SU-DHL-6 (cell line): ENCODE results near the gene MON2.

Experiments
- H2AFZ ChIP-seq: fragments of 200-600 bp; sonication (generic); 2 replicates; pipeline ENCODE4 v1.6.1; 2014; ENCODE audit warnings: low read depth, mild to moderate bottlenecking, moderate library complexity, mixed read lengths, antibody characterized with exemption, low read length; ENCODE audit not compliant: severe bottlenecking
- H3F3A ChIP-seq: fragments of 200-600 bp; shearing (Covaris generic); 2 replicates; pipeline ENCODE4 v1.6.0; 2016; ENCODE audit warnings: antibody characterized with exemption, mild to moderate bottlenecking; ENCODE audit not compliant: insufficient read depth
- H3K27ac ChIP-seq: fragments of 200-600 bp; sonication (generic); 2 replicates; pipeline ENCODE4 v1.5.1; 2016; ENCODE audit warnings: low read depth, mild to moderate bottlenecking, low read length, moderate library complexity, mixed read lengths
- H3K27me3 ChIP-seq: fragments of 200-600 bp; sonication (generic), shearing (Covaris generic); 2 replicates; pipeline ENCODE4 v1.6.0; 2014; ENCODE audit warnings: mild to moderate bottlenecking, low read length
- H3K36me3 ChIP-seq: fragments of 200-600 bp; sonication (generic); 2 replicates; pipeline ENCODE4 v1.6.1; 2014; ENCODE audit warnings: mild to moderate bottlenecking, low read length, mixed read lengths
- H3K4me2 ChIP-seq: fragments of 300-600, 200-600 bp; shearing (Covaris generic), sonication (generic); 2 replicates; pipeline ENCODE4 v1.6.0; 2014; ENCODE audit warnings: low read length, low read depth, mild to moderate bottlenecking; ENCODE audit not compliant: poor library complexity, severe bottlenecking
- H3K4me3 ChIP-seq: fragments of 200-600 bp; sonication (generic); 2 replicates; pipeline ENCODE4 v1.5.1; 2014; ENCODE audit warnings: antibody characterized with exemption, low read length, mild to moderate bottlenecking, mixed read lengths; ENCODE audit not compliant: insufficient read depth, poor library complexity, severe bottlenecking
- H3K79me2 ChIP-seq: fragments of 200-600 bp; sonication (generic); 2 replicates; pipeline ENCODE4 v1.6.1; 2014; ENCODE audit warnings: mild to moderate bottlenecking, low read length, moderate library complexity; ENCODE audit not compliant: insufficient read depth
- H3K9ac ChIP-seq: fragments of 200-600 bp; sonication (generic); 2 replicates; pipeline ENCODE4 v1.7.0; 2014; ENCODE audit warnings: mild to moderate bottlenecking, low read length
- H3K9me2 ChIP-seq: fragments of 200-600 bp; sonication (generic); replicated peaks from 2 replicates; pipeline ENCODE4 v1.6.1; 2014; ENCODE audit warnings: low read length; ENCODE audit not compliant: insufficient read depth
- H3K9me3 ChIP-seq: fragments of 200-600 bp; sonication (generic); 2 replicates; pipeline ENCODE4 v1.6.1; 2014; ENCODE audit warnings: low read length, mixed read lengths; ENCODE audit not compliant: insufficient read depth
- H4K20me1 ChIP-seq: fragments of 200-600 bp; sonication (generic); 2 replicates; pipeline ENCODE4 v1.6.1; 2014; ENCODE audit warnings: low read depth, mild to moderate bottlenecking, antibody characterized with exemption, low read length, moderate library complexity, mixed read lengths
- EZH2phosphoT487 ChIP-seq: fragments of 200-600 bp; sonication (generic), shearing (Covaris generic); conservative IDR thresholded peaks from 2 replicates; pipeline ENCODE4 v1.6.1; 2018; ENCODE audit warnings: mild to moderate bottlenecking, antibody characterized with exemption, low read length, moderate library complexity, mixed read lengths
- TF ChIP-seq, protein P1 (sequence below): fragments of 200-600 bp; sonication (generic); IDR thresholded peaks from one replicate; pipeline ENCODE4 v1.5.1; 2017; ENCODE audit warnings: antibody characterized with exemption, mild to moderate bottlenecking, low read length, moderate library complexity; ENCODE audit not compliant: insufficient read depth, poor library complexity, severe bottlenecking

The MON2 gene

DNA sequence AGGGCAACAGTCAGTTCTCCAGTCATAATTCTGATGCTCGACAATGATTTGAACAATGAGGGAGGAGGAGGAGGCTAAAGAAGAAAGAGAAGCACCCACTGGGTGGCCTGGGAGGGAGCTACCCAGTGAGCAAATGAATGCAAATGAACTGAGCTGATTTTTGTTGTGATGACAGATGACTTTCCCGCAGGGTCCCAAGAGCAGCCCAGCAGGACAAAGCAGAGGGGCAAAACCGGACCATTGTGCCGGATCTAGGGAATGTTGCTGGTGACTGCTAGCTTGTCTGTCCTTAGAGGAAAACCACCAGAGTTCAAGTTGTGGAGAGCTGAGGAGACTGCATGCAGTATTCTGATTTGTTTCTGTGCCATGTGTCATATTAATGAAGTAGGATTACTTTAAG lies 162.8 kb downstream of the MON2 start:
- Histone ChIP-seq H2AFZ (no peak overlapping the region), H3K79me2 (no peaks in the 10 kb centered on the region), H3K4me2 (no peak overlapping the region), H3K36me3 (no peaks in the 10 kb centered on the region), H4K20me1 (no peaks in the 10 kb centered on the region), H3K27ac (no peak overlapping the region), H3K9me3 (no peaks in the 10 kb centered on the region), H3K9me2 (no peaks in the 10 kb centered on the region), H3K9ac (no peak overlapping the region), H3K27me3 (no peaks in the 10 kb centered on the region), H3K4me3 (no peak overlapping the region), H3F3A (no peaks in the 10 kb centered on the region)
- no peak for TF ChIP-seq EZH2phosphoT487
- TF ChIP-seq, protein P1, sequence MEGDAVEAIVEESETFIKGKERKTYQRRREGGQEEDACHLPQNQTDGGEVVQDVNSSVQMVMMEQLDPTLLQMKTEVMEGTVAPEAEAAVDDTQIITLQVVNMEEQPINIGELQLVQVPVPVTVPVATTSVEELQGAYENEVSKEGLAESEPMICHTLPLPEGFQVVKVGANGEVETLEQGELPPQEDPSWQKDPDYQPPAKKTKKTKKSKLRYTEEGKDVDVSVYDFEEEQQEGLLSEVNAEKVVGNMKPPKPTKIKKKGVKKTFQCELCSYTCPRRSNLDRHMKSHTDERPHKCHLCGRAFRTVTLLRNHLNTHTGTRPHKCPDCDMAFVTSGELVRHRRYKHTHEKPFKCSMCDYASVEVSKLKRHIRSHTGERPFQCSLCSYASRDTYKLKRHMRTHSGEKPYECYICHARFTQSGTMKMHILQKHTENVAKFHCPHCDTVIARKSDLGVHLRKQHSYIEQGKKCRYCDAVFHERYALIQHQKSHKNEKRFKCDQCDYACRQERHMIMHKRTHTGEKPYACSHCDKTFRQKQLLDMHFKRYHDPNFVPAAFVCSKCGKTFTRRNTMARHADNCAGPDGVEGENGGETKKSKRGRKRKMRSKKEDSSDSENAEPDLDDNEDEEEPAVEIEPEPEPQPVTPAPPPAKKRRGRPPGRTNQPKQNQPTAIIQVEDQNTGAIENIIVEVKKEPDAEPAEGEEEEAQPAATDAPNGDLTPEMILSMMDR = no peak

DNA sequence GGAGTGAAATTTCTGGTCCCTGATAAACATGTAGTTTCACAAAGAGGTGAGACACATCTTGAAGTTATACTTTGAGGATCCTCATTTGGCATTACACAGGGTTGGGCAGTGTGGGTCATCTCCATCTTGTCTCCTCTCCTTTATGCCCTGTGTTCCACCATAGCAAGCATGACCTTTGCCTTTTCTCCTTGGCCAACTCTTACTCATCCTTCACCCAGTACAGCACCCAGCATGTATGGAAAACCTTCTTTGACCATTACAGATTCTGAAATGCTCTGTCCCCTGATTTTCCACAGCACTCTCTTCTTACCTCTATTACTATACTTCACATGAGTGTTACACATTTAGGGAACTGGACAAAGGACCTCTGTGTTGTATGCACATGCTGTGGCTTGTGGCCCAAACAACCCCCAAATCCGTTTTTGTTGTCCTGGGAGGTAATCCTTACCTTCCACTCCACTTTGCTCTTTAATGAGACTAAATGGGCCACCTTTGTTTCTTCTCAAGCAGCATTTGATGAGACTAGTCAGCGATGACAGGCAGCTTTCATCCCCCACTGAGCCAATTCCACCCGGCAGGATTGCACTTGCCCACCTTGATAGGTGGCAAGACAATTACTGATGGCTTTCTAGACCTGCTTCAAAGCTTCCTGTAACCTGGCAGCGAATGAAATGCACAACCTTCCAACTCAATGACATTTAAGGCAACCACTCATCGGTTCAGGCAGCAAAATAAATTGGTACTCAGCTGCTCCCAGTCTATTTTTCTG lies 163.5 kb downstream of the MON2 start:
- no peaks in the 10 kb centered on the region for H3K27me3 ChIP-seq
- TF ChIP-seq EZH2phosphoT487 = no peak
- TF ChIP-seq, protein P1 = no peak
- no peak overlapping the region for H3K4me2 ChIP-seq
- no peak overlapping the region for H2AFZ ChIP-seq
- H3K36me3 ChIP-seq = no peaks in the 10 kb centered on the region
- no peak overlapping the region for H3K9ac ChIP-seq
- no peaks in the 10 kb centered on the region for H3K79me2 ChIP-seq
- H3K4me3 ChIP-seq = no peak overlapping the region
- no peak overlapping the region for H3K27ac ChIP-seq
- no peaks in the 10 kb centered on the region for H4K20me1 ChIP-seq
- H3K9me3 ChIP-seq = no peaks in the 10 kb centered on the region
- no peaks in the 10 kb centered on the region for H3F3A ChIP-seq
- no peaks in the 10 kb centered on the region for H3K9me2 ChIP-seq

DNA sequence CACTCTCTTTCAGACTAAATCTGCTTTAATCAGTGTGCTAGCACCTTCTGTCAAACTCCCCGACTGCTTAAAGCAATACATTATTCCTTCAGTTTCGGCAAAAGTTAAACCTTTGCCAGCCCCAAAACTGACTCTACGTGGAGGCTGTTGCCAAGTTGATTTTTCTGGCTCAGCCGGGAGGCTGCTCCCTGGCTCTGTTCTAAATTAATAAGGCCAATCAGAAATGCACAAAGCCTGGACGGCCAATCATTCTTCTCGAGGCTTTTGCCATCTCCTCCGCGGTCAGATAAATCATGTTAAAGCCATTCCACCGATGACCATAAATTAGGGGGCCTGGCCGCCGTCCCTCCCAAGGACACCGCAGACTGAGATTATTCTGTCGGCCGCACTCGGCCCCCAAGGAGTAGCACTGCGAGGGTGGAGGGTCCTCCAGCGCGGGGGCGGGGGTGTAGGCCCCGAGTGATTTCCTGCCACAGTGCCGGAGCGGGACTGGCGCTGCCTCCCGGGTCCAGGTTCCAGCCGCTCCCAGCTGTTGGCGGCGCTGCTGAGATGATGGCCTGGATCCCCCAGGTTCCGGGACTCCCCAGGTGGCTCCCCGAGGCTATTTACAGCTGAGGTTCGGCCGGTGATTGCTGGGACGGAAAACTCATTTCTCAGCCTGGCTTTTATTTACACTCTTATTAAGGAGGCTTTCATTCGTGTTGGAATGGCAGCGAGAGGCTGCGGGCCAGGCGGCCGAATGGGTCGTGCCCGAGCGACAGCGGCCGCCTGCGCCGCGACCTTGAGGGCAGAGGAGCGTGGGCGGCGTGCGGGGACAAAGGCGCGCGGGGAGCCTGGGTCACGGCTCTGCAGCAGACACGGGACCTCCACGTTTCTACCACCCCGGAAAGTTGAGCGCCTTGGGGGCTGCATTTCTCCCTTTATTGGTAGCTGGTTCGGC lies 165.1 kb downstream of the MON2 start:
- no peak overlapping the region for H3K27ac ChIP-seq
- no peak overlapping the region for H3K9ac ChIP-seq
- no peaks in the 10 kb centered on the region for H3K79me2 ChIP-seq
- TF ChIP-seq EZH2phosphoT487 = no peak
- H2AFZ ChIP-seq = no peak overlapping the region
- no peaks in the 10 kb centered on the region for H3K9me2 ChIP-seq
- no peak overlapping the region for H3K4me2 ChIP-seq
- no peaks in the 10 kb centered on the region for H3F3A ChIP-seq
- no peak overlapping the region for H3K4me3 ChIP-seq
- H4K20me1 ChIP-seq = no peaks in the 10 kb centered on the region
- no peaks in the 10 kb centered on the region for H3K36me3 ChIP-seq
- H3K9me3 ChIP-seq = no peaks in the 10 kb centered on the region
- H3K27me3 ChIP-seq = no peaks in the 10 kb centered on the region
